Urothelium cell line (cell line): ENCODE data around the gene TSPEAR.
A peak's percentile ranks its signal among the peaks of the same experiment; 100 is the strongest.
"Not testable (repeated sequence)": the region's sequence is repeated elsewhere in the genome, so short reads cannot be mapped to it uniquely, and the experiment has no call there.

Experiments
- DNase-seq: peaks from one replicate; pipeline ENCODE4 v3.0.0; 2011; ENCODE audit warnings: low spot score, mixed read lengths
- FAIRE-seq: peaks from 2 replicates; lab custom pipeline; 2011; peaks lifted over from hg19 to GRCh38; lab: Jason Lieb, UNC

TSPEAR gene

DNA sequence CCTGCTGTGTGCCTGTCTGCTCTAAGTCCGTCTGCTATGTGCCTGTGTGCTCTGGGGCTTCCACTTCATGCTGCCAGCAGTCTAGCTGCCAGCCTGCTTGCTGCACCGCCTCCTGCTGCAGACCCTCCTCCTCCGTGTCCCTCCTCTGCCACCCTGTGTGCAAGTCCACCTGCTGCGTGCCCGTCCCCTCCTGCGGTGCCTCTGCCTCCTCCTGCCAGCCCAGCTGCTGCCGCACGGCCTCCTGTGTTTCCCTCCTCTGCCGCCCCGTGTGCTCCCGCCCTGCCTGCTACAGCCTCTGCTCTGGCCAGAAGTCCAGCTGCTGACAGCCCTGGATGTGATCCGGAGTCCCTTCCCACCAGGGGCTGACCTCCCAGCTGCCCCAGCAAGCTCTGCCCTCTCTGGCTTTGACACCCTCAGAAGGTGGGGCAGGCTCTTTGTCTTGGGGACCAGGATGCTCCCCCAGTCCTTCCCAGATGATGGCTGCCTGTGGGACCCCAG is 73.5 kb downstream of the TSPEAR start:
- FAIRE-seq, result peak; percentile 52
- DNase-seq, result not testable (repeated sequence)

GRCh38 chr21:44637018-44637850 is 74.1 kb downstream of the TSPEAR start, which contains the start of gene KRTAP10-10:
KRTAP10-10 (plus strand) TSS chr21:44637356; CDS start chr21:44637418, 62 bp downstream.
- FAIRE-seq (no peak), DNase-seq (no peak)

- FAIRE-seq, result no peak
- no peak for DNase-seq
Measured at GRCh38 chr21:44636209-44637017, 75.0 kb downstream of the TSPEAR start.

DNA sequence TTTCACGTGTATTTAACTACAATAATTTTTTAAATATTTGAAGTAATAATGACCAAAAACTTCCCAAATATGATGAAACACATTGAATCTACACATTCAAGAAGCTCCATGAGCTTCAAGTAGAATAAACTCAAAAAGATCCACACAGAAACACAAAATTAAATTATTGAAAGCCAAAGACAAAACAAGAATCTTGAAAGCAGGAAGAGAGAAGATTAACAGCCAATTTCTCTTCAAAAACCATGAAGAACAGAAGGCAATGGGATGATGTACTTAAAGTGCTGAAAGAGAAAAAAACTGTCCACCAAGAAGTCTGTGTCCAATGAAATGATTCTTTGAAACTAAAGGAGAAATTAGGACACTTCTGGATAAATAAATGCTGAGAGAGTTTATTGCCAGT is 79.3 kb downstream of the TSPEAR start:
- no peak for DNase-seq
- no peak for FAIRE-seq

GRCh38 chr21:44630440-44630839 is 80.9 kb downstream of the TSPEAR start:
- DNase-seq (no peak), FAIRE-seq (no peak)

GRCh38 chr21:44628707-44629391 is 82.5 kb downstream of the TSPEAR start:
- no peak for FAIRE-seq
- no peak for DNase-seq

GRCh38 chr21:44627831-44628233 is 83.5 kb downstream of the TSPEAR start:
- not testable (repeated sequence) for DNase-seq, FAIRE-seq

DNA sequence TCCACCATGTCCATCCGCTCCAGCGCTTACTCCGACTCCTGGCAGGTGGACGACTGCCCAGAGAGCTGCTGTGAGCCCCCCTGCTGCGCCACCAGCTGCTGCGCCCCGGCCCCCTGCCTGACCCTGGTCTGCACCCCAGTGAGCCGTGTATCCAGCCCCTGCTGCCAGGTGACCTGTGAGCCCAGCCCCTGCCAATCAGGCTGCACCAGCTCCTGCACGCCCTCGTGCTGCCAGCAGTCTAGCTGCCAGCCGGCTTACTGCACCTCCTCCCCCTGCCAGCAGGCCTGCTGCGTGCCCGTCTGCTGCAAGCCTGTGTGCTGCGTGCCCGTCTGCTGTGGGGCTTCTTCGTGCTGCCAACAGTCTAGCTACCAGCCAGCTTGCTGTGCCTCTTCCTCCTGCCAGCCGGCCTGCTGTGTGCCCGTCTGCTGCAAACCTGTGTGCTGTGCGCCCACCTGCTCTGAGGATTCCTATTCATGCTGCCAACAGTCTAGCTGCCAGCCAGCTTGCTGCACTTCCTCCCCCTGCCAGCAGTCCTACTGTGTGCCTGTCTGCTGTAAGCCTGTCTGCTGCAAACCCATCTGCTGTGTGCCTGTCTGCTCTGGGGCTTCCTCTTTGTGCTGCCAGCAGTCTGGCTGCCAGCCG is 84.1 kb downstream of the TSPEAR start:
- FAIRE-seq, result not testable (repeated sequence)

GRCh38 chr21:44626673-44627143 is 84.7 kb downstream of the TSPEAR start, which contains the start of gene KRTAP10-9:
KRTAP10-9 (plus strand) TSS chr21:44627093; CDS start chr21:44627172, 79 bp downstream.
- FAIRE-seq (no peak), DNase-seq (no peak)

More for the DNA sequence above, 84.1 kb downstream of the TSPEAR start:
- DNase-seq, result not testable (repeated sequence)

GRCh38 chr21:44626262-44626661 is 85.1 kb downstream of the TSPEAR start:
- FAIRE-seq, result no peak

DNA sequence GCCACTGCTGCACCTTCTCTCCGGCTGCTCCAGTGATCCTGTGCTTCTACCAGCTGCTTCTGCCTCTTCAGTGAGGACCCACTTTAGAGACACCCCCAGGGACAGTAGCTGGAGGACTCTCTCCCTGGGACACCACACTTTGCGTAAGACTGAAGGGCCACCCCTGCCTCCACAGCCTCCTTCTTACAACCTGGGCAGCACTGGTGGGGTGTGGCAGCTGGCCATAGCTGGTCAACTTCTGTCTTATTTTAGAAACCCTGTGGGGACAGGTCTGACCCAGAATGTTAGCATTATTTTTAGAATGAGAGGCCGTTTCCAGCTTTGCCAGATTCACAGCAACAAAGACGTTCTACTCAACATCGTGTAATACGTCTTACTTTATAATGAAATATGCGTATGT is 85.6 kb downstream of the TSPEAR start:
- no peak for DNase-seq
- no peak for FAIRE-seq

More at GRCh38 chr21:44626262-44626661, 85.1 kb downstream of the TSPEAR start:
- DNase-seq, result no peak

DNA sequence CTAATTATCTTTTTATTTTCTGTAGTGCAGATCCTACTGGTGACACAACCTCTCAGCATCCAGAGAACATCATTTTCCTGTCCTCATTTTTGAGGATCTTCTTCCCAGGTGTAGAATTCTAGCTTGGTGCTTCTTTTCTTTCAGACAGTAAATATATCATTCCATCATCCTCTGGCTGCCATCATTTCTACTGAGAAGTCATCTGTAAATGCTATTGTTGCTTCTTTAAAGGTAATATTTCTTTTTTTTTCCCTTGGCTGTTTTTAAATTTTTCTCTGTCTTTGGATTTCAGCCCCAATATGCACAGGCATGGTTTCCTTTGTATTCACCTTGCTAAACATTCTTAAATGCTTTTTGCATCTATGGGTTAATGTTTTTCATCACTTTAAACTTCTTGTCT is 87.8 kb downstream of the TSPEAR start:
- DNase-seq (no peak), FAIRE-seq (no peak)

DNA sequence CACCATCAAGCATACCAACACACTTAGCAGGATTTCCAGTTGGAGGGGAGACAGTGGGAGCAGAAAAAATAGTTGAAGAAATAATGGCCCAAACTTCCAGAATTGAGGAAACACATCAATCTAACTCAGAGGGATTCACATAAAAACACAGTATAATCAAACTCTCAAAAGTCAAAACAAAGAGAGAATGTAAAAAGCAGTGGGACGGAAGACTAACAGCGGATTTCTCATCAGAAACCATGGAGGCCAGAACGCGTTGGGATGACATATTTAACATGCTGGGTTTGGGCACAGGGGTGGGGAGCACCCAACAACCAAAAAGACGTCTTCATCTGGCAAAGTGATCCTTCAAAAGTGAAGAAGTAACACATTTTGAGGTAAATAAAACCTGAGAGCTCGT is 91.5 kb downstream of the TSPEAR start:
- DNase-seq (no peak), FAIRE-seq (no peak)

DNA sequence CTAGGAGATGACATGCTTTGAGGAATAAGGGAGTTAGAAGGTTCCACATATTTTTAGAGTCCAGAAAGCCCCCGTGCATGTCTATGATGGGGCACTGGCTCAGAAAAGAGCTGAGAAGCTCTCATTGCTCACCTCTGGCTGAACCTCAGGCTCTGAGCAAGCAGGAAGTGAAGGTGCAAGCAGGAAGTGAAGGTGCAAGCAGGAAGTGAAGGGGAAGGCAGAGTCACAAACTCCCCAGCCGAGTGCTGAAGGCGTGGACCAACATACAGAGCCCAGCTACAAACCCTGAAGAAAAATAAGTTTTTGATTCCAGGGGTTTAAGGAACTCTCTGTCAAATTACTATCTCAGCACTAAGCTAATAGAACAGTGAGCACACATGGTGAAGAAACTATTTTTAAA is 92.5 kb downstream of the TSPEAR start:
- FAIRE-seq (no peak), DNase-seq (no peak)

- FAIRE-seq, result no peak
- DNase-seq, result no peak
Measured at GRCh38 chr21:44618504-44618903, 92.9 kb downstream of the TSPEAR start.

GRCh38 chr21:44617071-44617501 is 94.3 kb downstream of the TSPEAR start:
- DNase-seq, result no peak
- no peak for FAIRE-seq

- DNase-seq, result no peak
- FAIRE-seq, result no peak
Measured at GRCh38 chr21:44616591-44616926, 94.8 kb downstream of the TSPEAR start.

- FAIRE-seq (no peak), DNase-seq (no peak)
Measured at GRCh38 chr21:44615911-44616590, 95.3 kb downstream of the TSPEAR start.

DNA sequence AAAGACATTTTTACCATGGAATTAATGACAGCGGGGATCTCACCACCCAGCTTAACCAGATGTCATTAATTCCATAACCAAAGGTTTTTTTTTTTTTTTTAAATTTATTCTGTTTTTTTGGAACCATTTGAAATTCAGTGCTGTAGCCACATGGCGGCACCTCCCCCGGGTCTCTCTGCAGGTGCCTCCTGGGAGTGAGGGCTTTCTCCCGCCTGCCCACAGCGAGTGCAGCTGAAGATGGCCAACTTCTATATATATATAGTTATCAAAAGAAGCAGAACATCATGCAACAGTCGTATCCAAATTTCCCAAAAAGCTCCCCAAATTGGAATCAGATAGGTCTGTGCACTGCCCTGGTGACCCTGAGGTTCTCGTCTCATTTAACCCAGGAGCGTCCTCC is 95.9 kb downstream of the TSPEAR start:
- FAIRE-seq (no peak), DNase-seq (no peak)

DNA sequence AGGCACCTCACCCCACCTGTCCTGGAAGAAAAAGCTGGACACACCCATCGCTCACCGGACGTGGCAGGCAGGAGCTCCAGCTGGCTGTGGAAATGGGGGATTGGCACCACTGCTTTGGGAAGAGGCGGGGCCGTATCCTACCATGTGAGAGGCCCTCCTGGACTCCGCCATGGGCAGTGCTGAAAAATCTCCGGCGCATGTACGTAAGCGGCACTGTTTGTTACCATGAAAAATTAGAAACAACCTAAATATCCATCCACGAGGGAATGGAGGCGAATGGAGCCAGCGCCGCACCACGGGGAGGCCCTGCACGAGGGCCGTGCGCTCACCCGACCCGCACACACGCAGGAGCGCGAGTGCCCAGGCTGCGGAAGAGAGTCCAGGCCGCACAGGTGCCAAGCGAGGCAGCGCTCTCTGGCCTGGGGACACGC is 96.4 kb downstream of the TSPEAR start:
- DNase-seq (no peak), FAIRE-seq (no peak)
